GM12892 (cell line): ENCODE results near the gene DYNC2H1.

Experiments
- POLR2A ChIP-seq: IDR thresholded peaks from 2 replicates; pipeline ENCODE4 v1.6.1; 2011; ENCODE audit warnings: low read depth, low read length, control low read depth
- POLR2AphosphoS5 ChIP-seq: IDR thresholded peaks from 2 replicates; pipeline ENCODE4 v1.6.1; 2011; ENCODE audit warnings: low read depth, low read length, control low read depth

DNA sequence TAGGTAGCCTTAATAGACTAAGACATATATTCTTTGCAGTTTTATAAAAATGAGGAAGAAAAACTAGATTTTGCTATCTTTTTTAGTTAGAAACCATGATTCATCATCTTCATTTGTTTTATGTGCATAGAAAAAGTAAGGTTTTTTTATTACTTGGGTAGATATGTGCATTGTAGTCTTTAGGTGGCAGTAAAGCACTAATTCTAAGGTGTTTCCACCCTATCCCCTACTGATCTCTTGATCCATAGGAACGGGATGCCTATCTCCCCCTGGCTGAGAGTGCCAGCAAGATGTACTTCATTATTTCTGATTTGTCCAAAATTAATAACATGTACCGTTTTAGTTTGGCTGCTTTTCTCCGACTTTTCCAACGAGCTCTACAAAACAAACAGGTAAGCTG is 148.1 kb downstream of the DYNC2H1 start:
- TF ChIP-seq POLR2AphosphoS5 (no peak), POLR2A (no peak)
